ENCODE results near the gene ASPHD1. TPM values are rescaled to one million over a fixed set of nuclear protein-coding genes. Genes with fewer than 3 reads are reported as not detected.

Gene ASPHD1
- total and polyA plus RNA-seq, 4 experiments from 2014 or later, result not detected

- no peak for DNase-seq
- Mint-ChIP-seq H3K4me3 (peak overlapping the region in 2 of 8 donors; percentile 39 to 74), H3K27ac (peak overlapping the region in 1 of 7 donors; percentile 65), H3K4me1 (peaks cover 3 to 26% (median 14%) of the 10 kb centered on the region in 4 donors), H3K27me3 (no peaks in the 10 kb centered on the region), H3K9me3 (peaks cover 0 to 2% (median 0%) of the 10 kb centered on the region in 8 donors), H3K36me3 (peaks cover 17 to 34% of the 10 kb centered on the region in 2 donors)
- POLR2A ChIA-PET (ENCODE audit: partially characterized antibody), result interaction anchor here (0.7 to 1.4 kb wide), 4 partner anchors 10 to 158 kb away, joined by 3 to 4 read pairs (median 4); no protein-coding TSS in a partner anchor
- CTCF ChIA-PET (ENCODE audit: partially characterized antibody), result interaction anchor here (1.3 to 2.9 kb wide), 2 partner anchors 10 to 158 kb away, joined by 4 to 18 read pairs; no protein-coding TSS in a partner anchor
- H3K36me3 ChIP-seq (ENCODE audit: insufficient read depth, low read length), result peaks cover 16% of the 10 kb centered on the region
- intact Hi-C loops (cut with micrococcal nuclease), result no loop called here
- no peak overlapping the region for H3K27ac ChIP-seq (ENCODE audit: low read depth, low read length)
- H3K4me1 ChIP-seq (ENCODE audit: insufficient read depth, low read length), result peaks cover 17% of the 10 kb centered on the region
- H3K9me3 ChIP-seq (ENCODE audit: control insufficient read depth in 1 of 2, low read length in 2 of 2), result no peaks in the 10 kb centered on the region
- no peak overlapping the region for H3K4me3 ChIP-seq (ENCODE audit: low read length in 2 of 2)
- no peaks in the 10 kb centered on the region for H3K27me3 ChIP-seq (ENCODE audit: insufficient read depth, low read length)
Observed at GRCh38 chr16:29858149-29858849, 42.0 kb upstream of the ASPHD1 start.

- CTCF ChIA-PET (ENCODE audit: partially characterized antibody), result interaction anchor here (1.3 to 2.9 kb wide), 2 partner anchors 11 to 159 kb away, joined by 4 to 18 read pairs; no protein-coding TSS in a partner anchor
- Mint-ChIP-seq H3K4me3 (no peak overlapping the region), H3K27ac (no peak overlapping the region)
Observed at GRCh38 chr16:29858974-29859373, 41.3 kb upstream of the ASPHD1 start.

GRCh38 chr16:29860218-29860617 lies 40.1 kb upstream of the ASPHD1 start:
- Histone ChIP-seq H3K27ac (ENCODE audit: low read depth, low read length) (no peak overlapping the region), H3K27me3 (ENCODE audit: insufficient read depth, low read length) (no peaks in the 10 kb centered on the region), H3K4me3 (ENCODE audit: low read length in 2 of 2) (no peak overlapping the region), H3K9me3 (ENCODE audit: control insufficient read depth in 1 of 2, low read length in 2 of 2) (no peaks in the 10 kb centered on the region), H3K36me3 (ENCODE audit: insufficient read depth, low read length) (peaks cover 16% of the 10 kb centered on the region), H3K4me1 (ENCODE audit: insufficient read depth, low read length) (peaks cover 22% of the 10 kb centered on the region)
- peaks cover 17 to 34% of the 10 kb centered on the region in 2 donors for H3K36me3 Mint-ChIP-seq
- DNase-seq, result no peak
- CTCF ChIA-PET (ENCODE audit: partially characterized antibody), result interaction anchor here (0.6 kb wide), 1 partner anchor 10 kb away, joined by 3 read pairs; no protein-coding TSS in a partner anchor
- H3K27ac Mint-ChIP-seq, result no peak overlapping the region
- peaks cover 4 to 32% (median 19%) of the 10 kb centered on the region in 4 donors for H3K4me1 Mint-ChIP-seq
- no peaks in the 10 kb centered on the region for H3K27me3 Mint-ChIP-seq
- H3K4me3 Mint-ChIP-seq, result peak overlapping the region in 4 of 8 donors; percentile 41 to 84 (median 64)
- peaks cover 0 to 2% (median 0%) of the 10 kb centered on the region in 8 donors for H3K9me3 Mint-ChIP-seq
- intact Hi-C loops (cut with micrococcal nuclease), result loop anchor here (5.0 kb wide), 1 partner anchor 67 kb away; the partner anchor contains the start of gene KCTD13
- POLR2A ChIA-PET (ENCODE audit: partially characterized antibody), result interaction anchor here (0.6 to 1.5 kb wide), 2 partner anchors 53 to 104 kb away, joined by 3 read pairs; no protein-coding TSS in a partner anchor

More at GRCh38 chr16:29858974-29859373, 41.3 kb upstream of the ASPHD1 start:
- DNase-seq, result no peak
- H3K4me1 Mint-ChIP-seq, result peaks cover 4 to 31% (median 18%) of the 10 kb centered on the region in 4 donors
- Histone ChIP-seq H3K4me1 (ENCODE audit: insufficient read depth, low read length) (peaks cover 22% of the 10 kb centered on the region), H3K9me3 (ENCODE audit: control insufficient read depth in 1 of 2, low read length in 2 of 2) (no peaks in the 10 kb centered on the region), H3K4me3 (ENCODE audit: low read length in 2 of 2) (no peak overlapping the region), H3K27me3 (ENCODE audit: insufficient read depth, low read length) (no peaks in the 10 kb centered on the region), H3K36me3 (ENCODE audit: insufficient read depth, low read length) (peaks cover 16% of the 10 kb centered on the region), H3K27ac (ENCODE audit: low read depth, low read length) (no peak overlapping the region)
- H3K36me3 Mint-ChIP-seq, result peaks cover 17 to 34% of the 10 kb centered on the region in 2 donors
- no peaks in the 10 kb centered on the region for H3K27me3 Mint-ChIP-seq
- POLR2A ChIA-PET (ENCODE audit: partially characterized antibody), result interaction anchor here (1.5 kb wide), 1 partner anchor 52 kb away, joined by 3 read pairs; no protein-coding TSS in a partner anchor
- intact Hi-C loops (cut with micrococcal nuclease), result no loop called here
- H3K9me3 Mint-ChIP-seq, result peaks cover 0 to 2% (median 0%) of the 10 kb centered on the region in 8 donors

- Mint-ChIP-seq H3K9me3 (peaks cover 0 to 2% (median 0%) of the 10 kb centered on the region in 8 donors), H3K36me3 (peaks cover 17 to 30% of the 10 kb centered on the region in 2 donors), H3K27me3 (no peaks in the 10 kb centered on the region), H3K4me1 (peaks cover 4 to 34% (median 19%) of the 10 kb centered on the region in 4 donors), H3K27ac (peak overlapping the region; percentile 73 to 96 (median 93)), H3K4me3 (peak overlapping the region; percentile 84 to 99 (median 96))
- Histone ChIP-seq H3K27ac (ENCODE audit: low read depth, low read length) (peak overlapping the region; percentile 89), H3K27me3 (ENCODE audit: insufficient read depth, low read length) (no peaks in the 10 kb centered on the region), H3K9me3 (ENCODE audit: control insufficient read depth in 1 of 2, low read length in 2 of 2) (no peaks in the 10 kb centered on the region), H3K4me3 (ENCODE audit: low read length in 2 of 2) (peak overlapping the region; percentile 69 to 83), H3K4me1 (ENCODE audit: insufficient read depth, low read length) (peaks cover 22% of the 10 kb centered on the region), H3K36me3 (ENCODE audit: insufficient read depth, low read length) (peaks cover 16% of the 10 kb centered on the region)
- CTCF ChIA-PET (ENCODE audit: partially characterized antibody), result interaction anchor here (1.4 to 1.8 kb wide), 3 partner anchors 14 to 162 kb away, joined by 3 to 9 read pairs (median 4); partner anchors contain the start of gene PAGR1
- intact Hi-C loops (cut with micrococcal nuclease), result loop anchor here (5.0 kb wide), 1 partner anchor 65 kb away; the partner anchor contains the start of gene KCTD13
- POLR2A ChIA-PET (ENCODE audit: partially characterized antibody), result interaction anchor here (0.6 to 3.0 kb wide), 10 partner anchors 42 to 173 kb away, joined by 3 to 18 read pairs (median 5); partner anchors contain the start of genes HIRIP3, INO80E, KCTD13 and KIF22
- DNase-seq, result no peak
Observed at GRCh38 chr16:29862383-29862883, 37.9 kb upstream of the ASPHD1 start.

- Histone ChIP-seq H3K27me3 (ENCODE audit: insufficient read depth, low read length) (no peaks in the 10 kb centered on the region), H3K4me1 (ENCODE audit: insufficient read depth, low read length) (peaks cover 22% of the 10 kb centered on the region), H3K27ac (ENCODE audit: low read depth, low read length) (peak within 1 kb of the TSS; percentile 89), H3K9me3 (ENCODE audit: control insufficient read depth in 1 of 2, low read length in 2 of 2) (no peaks in the 10 kb centered on the region), H3K4me3 (ENCODE audit: low read length in 2 of 2) (peak within 1 kb of the TSS; percentile 69 to 83), H3K36me3 (ENCODE audit: insufficient read depth, low read length) (peaks cover 16% of the 10 kb centered on the region)
- peaks cover 4 to 34% (median 19%) of the 10 kb centered on the region in 4 donors for H3K4me1 Mint-ChIP-seq
- intact Hi-C loops (cut with micrococcal nuclease), result loop anchor here (1.0 to 5.0 kb wide), 7 partner anchors 13 to 158 kb away; partner anchors contain the start of genes ASPHD1, INO80E, KCTD13 and PAGR1
- no peaks in the 10 kb centered on the region for H3K27me3 Mint-ChIP-seq
- DNase-seq, result peak; percentile 95 to 96 (median 95)
- ChIA-PET POLR2A (ENCODE audit: partially characterized antibody) (interaction anchor here (0.6 to 3.0 kb wide), 22 partner anchors 9 to 200 kb away, joined by 3 to 18 read pairs (median 4); partner anchors contain the start of genes ASPHD1, HIRIP3, INO80E and KCTD13), CTCF (ENCODE audit: partially characterized antibody) (interaction anchor here (0.7 to 1.7 kb wide), 6 partner anchors 14 to 163 kb away, joined by 3 to 4 read pairs (median 4); partner anchors contain the start of gene PAGR1)
- H3K4me3 Mint-ChIP-seq, result peak within 1 kb of the TSS; percentile 84 to 99 (median 96)
- peak within 1 kb of the TSS; percentile 87 to 100 (median 98) for H3K27ac Mint-ChIP-seq
- H3K36me3 Mint-ChIP-seq, result peaks cover 17 to 30% of the 10 kb centered on the region in 2 donors
- H3K9me3 Mint-ChIP-seq, result peaks cover 0 to 2% (median 0%) of the 10 kb centered on the region in 8 donors
Observed at GRCh38 chr16:29862884-29863668, 37.2 kb upstream of the ASPHD1 start, which contains the start of gene CDIPT. TSS of gene CDIPT (minus strand) at chr16:29863226. CDS start at chr16:29862857, 369 bp downstream.

- intact Hi-C loops (cut with micrococcal nuclease), result loop anchor here (1.0 to 5.0 kb wide), 7 partner anchors 13 to 158 kb away; partner anchors contain the start of genes ASPHD1, INO80E, KCTD13 and PAGR1
- Histone ChIP-seq H3K9me3 (ENCODE audit: control insufficient read depth in 1 of 2, low read length in 2 of 2) (no peaks in the 10 kb centered on the region), H3K36me3 (ENCODE audit: insufficient read depth, low read length) (peaks cover 10% of the 10 kb centered on the region), H3K27ac (ENCODE audit: low read depth, low read length) (peak overlapping the region; percentile 89), H3K27me3 (ENCODE audit: insufficient read depth, low read length) (no peaks in the 10 kb centered on the region), H3K4me1 (ENCODE audit: insufficient read depth, low read length) (peaks cover 22% of the 10 kb centered on the region), H3K4me3 (ENCODE audit: low read length in 2 of 2) (peak overlapping the region in 1 of 2 donors; percentile 83)
- Mint-ChIP-seq H3K4me1 (peaks cover 4 to 34% (median 18%) of the 10 kb centered on the region in 4 donors), H3K36me3 (peaks cover 13 to 26% of the 10 kb centered on the region in 2 donors), H3K9me3 (peaks cover 0 to 2% (median 0%) of the 10 kb centered on the region in 8 donors), H3K4me3 (peak overlapping the region; percentile 84 to 97 (median 94)), H3K27ac (peak overlapping the region; percentile 47 to 100 (median 98)), H3K27me3 (no peaks in the 10 kb centered on the region)
- CTCF ChIA-PET (ENCODE audit: partially characterized antibody), result interaction anchor here (0.7 to 1.7 kb wide), 5 partner anchors 15 to 163 kb away, joined by 3 to 4 read pairs (median 4); no protein-coding TSS in a partner anchor
- POLR2A ChIA-PET (ENCODE audit: partially characterized antibody), result interaction anchor here (0.6 to 3.0 kb wide), 20 partner anchors 8 to 200 kb away, joined by 3 to 18 read pairs (median 5); partner anchors contain the start of genes ASPHD1, HIRIP3, INO80E and KCTD13
- no peak for DNase-seq
Observed at GRCh38 chr16:29863669-29863984, 36.7 kb upstream of the ASPHD1 start.

All from CD4-positive, alpha-beta memory T cell (primary cell).